Endodermal cell (in vitro differentiated cells): ENCODE results near the gene UQCR10. TPM values are rescaled to one million over a fixed set of nuclear protein-coding genes. Genes with fewer than 3 reads are reported as not detected.

Experiments used
- DNase-seq: peaks from one replicate; pipeline ENCODE4 v3.0.0-alpha.2; 2017
- H3K27ac ChIP-seq: 2 replicates; pipeline ENCODE4 v1.5.1; 2013; ENCODE audit warnings: mild to moderate bottlenecking, low read depth, low read length, moderate library complexity
- H3K27me3 ChIP-seq: 2 replicates; pipeline ENCODE4 v1.6.1; 2013; ENCODE audit warnings: mild to moderate bottlenecking, low read length, moderate library complexity; ENCODE audit not compliant: insufficient read depth, control insufficient read depth, poor library complexity, severe bottlenecking
- H3K36me3 ChIP-seq: 2 replicates; pipeline ENCODE4 v1.7.0; 2013; ENCODE audit warnings: mild to moderate bottlenecking, low read length, moderate library complexity; ENCODE audit not compliant: control insufficient read depth, insufficient read depth
- H3K4me1 ChIP-seq: one replicate; pipeline ENCODE4 v1.7.0; 2013; ENCODE audit warnings: low read length; ENCODE audit not compliant: control insufficient read depth, insufficient read depth
- H3K4me3 ChIP-seq: 2 replicates; pipeline ENCODE4 v1.5.1; 2013; ENCODE audit warnings: mild to moderate bottlenecking, low read length, moderate library complexity
- H3K9ac ChIP-seq: 2 replicates; pipeline ENCODE4 v1.6.1; 2013; ENCODE audit warnings: mild to moderate bottlenecking, low read length, moderate library complexity; ENCODE audit not compliant: poor library complexity, severe bottlenecking; ENCODE audit errors: extremely low read depth
- H3K9me3 ChIP-seq: 2 replicates; pipeline ENCODE4 v1.6.1; 2013; ENCODE audit warnings: mild to moderate bottlenecking, low read length, moderate library complexity; ENCODE audit not compliant: control insufficient read depth
- H3K27ac Mint-ChIP-seq: 2 replicates; pipeline ENCODE4 v1.8.0; 2020; ENCODE audit warnings: mixed read lengths
- H3K27me3 Mint-ChIP-seq: 2 replicates; pipeline ENCODE4 v1.8.0; 2021; ENCODE audit warnings: mild to moderate bottlenecking, mixed read lengths; ENCODE audit not compliant: insufficient read depth
- H3K36me3 Mint-ChIP-seq: 2 replicates; pipeline ENCODE4 v1.8.0; 2020; ENCODE audit warnings: low read depth, mixed read lengths
- H3K4me1 Mint-ChIP-seq: 2 replicates; pipeline ENCODE4 v1.8.0; 2020; ENCODE audit warnings: mixed read lengths
- H3K4me3 Mint-ChIP-seq: 2 replicates; pipeline ENCODE4 v1.8.0; 2020; ENCODE audit warnings: mild to moderate bottlenecking, moderate library complexity, mixed read lengths
- H3K9me3 Mint-ChIP-seq: 2 replicates; pipeline ENCODE4 v1.8.0; 2020; ENCODE audit warnings: mild to moderate bottlenecking, mixed read lengths
- CTCF ChIP-seq: fragments of 200-600 bp; sonication (generic); conservative IDR thresholded peaks from 2 replicates; pipeline ENCODE4 v1.5.0; 2021; ENCODE audit warnings: antibody characterized with exemption, mild to moderate bottlenecking
- WGBS, 2 experiments: methylation state at CpG; one replicate each; pipeline versions ENCODE4 v1.1.5 to v1.1.7; 2013; ENCODE audit warnings: missing lambda C conversion rate in 2 of 2, mixed read lengths in 1 of 2; ENCODE audit not compliant: insufficient coverage in 1 of 2, insufficient read length in 1 of 2; 5-methylcytosine and 5-hydroxymethylcytosine counted together
- total RNA-seq, 2 donors: library from RNA; stranded (reverse); fragmentation: NEBNext Ultra II Directional in 1 of 2; extraction: Animal tissue kit (Norgen Biotek cat#: 25700) in 1 of 2; gene quantifications; 2 replicates in 1 of 2; 3 replicates in 1 of 2; pipeline ENCODE4 v1.2.1, GENCODE V29; 2021

The UQCR10 gene
- total RNA-seq, 2 donors from 2014 or later = 111 to 120 TPM

- H3K4me1 Mint-ChIP-seq = peaks cover 8% of the 10 kb centered on the region
- DNase-seq = peak; percentile 74
- H3K4me3 Mint-ChIP-seq = no peak overlapping the region
- Histone ChIP-seq H3K36me3 (no peaks in the 10 kb centered on the region), H3K4me1 (no peaks in the 10 kb centered on the region), H3K27me3 (no peaks in the 10 kb centered on the region), H3K4me3 (no peak overlapping the region), H3K27ac (no peak overlapping the region), H3K9me3 (no peaks in the 10 kb centered on the region), H3K9ac (no peak overlapping the region)
- 54 to 63% methylated on average over 5 to 9 of the region's 9 CpGs for WGBS, 2 experiments
- TF ChIP-seq CTCF = peak; percentile 32
- H3K27me3 Mint-ChIP-seq = no peaks in the 10 kb centered on the region
- no peaks in the 10 kb centered on the region for H3K9me3 Mint-ChIP-seq
- no peak overlapping the region for H3K27ac Mint-ChIP-seq
- peaks cover 3% of the 10 kb centered on the region for H3K36me3 Mint-ChIP-seq
Observed at GRCh38 chr22:29734838-29735237, 32.3 kb upstream of the UQCR10 start.

- H3K36me3 Mint-ChIP-seq = peaks cover 3% of the 10 kb centered on the region
- no peaks in the 10 kb centered on the region for H3K27me3 Mint-ChIP-seq
- no peak overlapping the region for H3K4me3 Mint-ChIP-seq
- no peak overlapping the region for H3K27ac Mint-ChIP-seq
- no peaks in the 10 kb centered on the region for H3K9me3 Mint-ChIP-seq
- Histone ChIP-seq H3K27me3 (no peaks in the 10 kb centered on the region), H3K4me3 (no peak overlapping the region), H3K36me3 (no peaks in the 10 kb centered on the region), H3K9ac (no peak overlapping the region), H3K9me3 (no peaks in the 10 kb centered on the region), H3K4me1 (no peaks in the 10 kb centered on the region), H3K27ac (no peak overlapping the region)
- no peak for TF ChIP-seq CTCF
- H3K4me1 Mint-ChIP-seq = peaks cover 8% of the 10 kb centered on the region
- 67 to 83% methylated on average over 1 of the region's 1 CpG for WGBS, 2 experiments
- no peak for DNase-seq
Observed at GRCh38 chr22:29735416-29735815, 31.8 kb upstream of the UQCR10 start.

GRCh38 chr22:29737251-29738117, 29.7 kb upstream of the UQCR10 start:
- DNase-seq = no peak
- peaks cover 9% of the 10 kb centered on the region for H3K36me3 Mint-ChIP-seq
- H3K4me3 Mint-ChIP-seq = no peak overlapping the region
- H3K27ac Mint-ChIP-seq = no peak overlapping the region
- H3K9me3 Mint-ChIP-seq = no peaks in the 10 kb centered on the region
- H3K4me1 Mint-ChIP-seq = peaks cover 8% of the 10 kb centered on the region
- Histone ChIP-seq H3K4me1 (no peaks in the 10 kb centered on the region), H3K4me3 (no peak overlapping the region), H3K27ac (no peak overlapping the region), H3K9ac (no peak overlapping the region), H3K36me3 (no peaks in the 10 kb centered on the region), H3K9me3 (no peaks in the 10 kb centered on the region), H3K27me3 (no peaks in the 10 kb centered on the region)
- no peak for TF ChIP-seq CTCF
- 91 to 94% methylated on average over 9 to 22 of the region's 22 CpGs for WGBS, 2 experiments
- H3K27me3 Mint-ChIP-seq = no peaks in the 10 kb centered on the region
